GM19043 (cell line): ENCODE measurements around the gene EPHA4.

Experiments
- ATAC-seq: cut with Tn5 transposase; IDR thresholded peaks from one replicate; pipeline ENCODE4 v1.9.1; 2021; ENCODE audit warnings: low read depth; ENCODE audit not compliant: unreplicated experiment

The EPHA4 gene

DNA sequence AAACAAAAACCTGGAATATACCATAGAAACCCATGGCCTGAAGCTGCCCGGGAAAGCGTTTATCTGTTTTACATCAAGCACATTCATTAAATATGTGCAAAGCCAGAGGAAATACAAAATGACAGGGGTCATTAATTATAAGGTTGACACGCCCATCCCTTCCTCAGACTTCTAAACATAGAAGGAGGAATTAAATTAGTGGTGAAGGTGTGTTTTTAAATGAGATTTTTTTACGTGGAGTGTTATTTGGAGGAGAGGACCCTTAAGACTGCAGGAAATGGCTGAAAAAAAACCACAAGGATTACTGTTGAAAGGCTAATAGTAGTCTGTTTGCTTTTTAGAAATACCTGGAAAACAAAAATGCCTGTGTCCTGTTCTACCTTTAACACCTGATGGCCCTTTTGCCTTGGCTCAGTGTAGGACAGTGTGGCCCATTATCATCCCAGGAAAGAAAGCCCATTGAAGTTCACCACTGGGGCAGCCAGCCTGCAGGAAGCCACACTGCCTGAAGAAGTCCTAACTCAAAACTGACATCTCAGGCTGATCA is 123.2 kb downstream of the EPHA4 start:
- ATAC-seq = no peak

DNA sequence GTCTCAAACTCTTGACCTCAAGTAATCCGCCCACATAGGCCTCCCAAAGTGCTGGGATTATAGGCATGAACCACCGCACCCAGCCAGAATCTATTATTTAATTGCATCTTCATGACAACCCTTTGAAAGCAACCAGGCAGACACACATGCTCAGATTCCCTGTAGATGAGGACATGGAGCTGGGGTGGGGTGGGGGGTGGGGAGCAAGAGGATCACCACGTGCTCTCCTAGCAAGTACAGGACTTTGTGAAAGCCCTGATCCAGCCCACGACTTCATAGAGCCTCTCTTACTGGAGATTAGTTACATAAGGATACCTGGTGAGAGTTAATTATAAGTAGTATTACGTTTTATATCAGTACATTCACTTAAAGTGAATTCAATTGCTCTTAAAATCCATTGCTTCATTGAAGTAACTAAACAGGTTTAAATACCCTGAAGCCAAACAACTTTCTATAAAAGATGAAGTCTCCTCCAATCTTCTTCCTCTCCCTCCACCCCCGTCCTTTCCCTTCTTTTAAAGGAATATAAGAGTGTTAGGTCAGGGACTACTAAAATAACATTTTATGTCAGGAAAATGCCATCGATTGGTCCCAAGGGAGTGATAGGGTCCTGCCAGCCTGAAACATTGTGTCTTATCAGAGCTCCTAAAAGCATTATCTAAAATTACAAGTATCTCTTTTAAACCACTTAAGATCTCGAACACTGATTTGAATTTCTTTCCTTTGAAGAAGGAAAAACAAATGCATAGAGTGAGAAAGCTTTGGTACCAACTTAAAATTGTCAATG is 123.9 kb downstream of the EPHA4 start:
- no peak for ATAC-seq

DNA sequence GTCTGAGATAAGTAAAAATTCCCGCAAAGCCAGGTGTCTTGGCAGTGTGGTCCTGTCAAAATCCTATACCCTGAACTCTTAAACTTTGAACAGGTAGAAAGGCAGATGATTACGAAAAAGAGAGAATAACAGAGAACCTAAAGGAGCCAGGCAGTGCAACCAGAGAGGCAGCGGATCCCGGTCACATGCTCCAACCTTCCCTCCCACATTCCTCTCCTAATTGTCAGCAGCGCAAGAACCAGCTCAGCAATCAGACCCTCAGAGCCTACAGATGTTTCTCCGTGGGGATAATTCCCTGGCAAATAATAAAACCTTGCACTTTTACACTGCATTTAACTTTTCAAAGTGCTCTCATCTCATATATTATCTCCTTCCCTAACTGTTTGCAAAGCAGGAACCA is 124.8 kb downstream of the EPHA4 start:
- ATAC-seq = no peak

DNA sequence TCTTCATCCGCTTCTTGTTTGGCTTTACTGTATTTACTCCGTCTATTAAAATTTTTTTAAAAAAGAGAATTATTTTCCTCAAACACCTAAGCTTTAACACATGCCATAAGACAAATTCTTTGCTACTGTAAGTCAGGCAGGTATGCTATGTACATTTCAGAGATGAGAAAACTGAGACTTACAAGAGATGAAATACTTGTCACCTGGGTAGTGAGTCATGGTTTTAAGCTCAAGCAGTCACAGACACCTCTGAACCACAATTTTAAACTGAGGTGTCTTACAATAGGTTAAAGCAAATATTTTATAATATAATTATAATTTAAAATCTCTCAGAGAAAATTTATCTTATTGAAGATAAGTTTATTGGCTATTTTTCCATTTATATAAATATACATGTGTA is 126.0 kb downstream of the EPHA4 start:
- ATAC-seq = no peak

DNA sequence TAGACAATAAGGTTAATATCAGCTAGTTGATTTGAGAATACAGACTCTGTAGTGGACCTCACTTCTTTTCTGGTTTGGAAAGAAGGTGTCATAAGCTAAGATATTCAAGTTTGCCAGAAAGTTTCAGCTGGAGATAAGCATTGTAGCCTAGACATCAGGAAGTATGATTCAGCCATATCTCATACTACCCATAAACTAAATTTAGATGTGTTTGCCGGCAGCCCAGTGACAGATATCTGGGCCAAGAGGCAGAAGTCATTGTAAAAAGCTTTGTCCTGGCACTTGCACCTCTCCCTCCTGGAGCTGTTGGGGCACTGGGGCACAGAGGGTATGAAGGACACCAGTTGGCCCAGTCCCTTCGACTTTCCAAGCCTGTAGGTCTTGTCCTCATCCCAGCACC is 128.0 kb downstream of the EPHA4 start:
- no peak for ATAC-seq

DNA sequence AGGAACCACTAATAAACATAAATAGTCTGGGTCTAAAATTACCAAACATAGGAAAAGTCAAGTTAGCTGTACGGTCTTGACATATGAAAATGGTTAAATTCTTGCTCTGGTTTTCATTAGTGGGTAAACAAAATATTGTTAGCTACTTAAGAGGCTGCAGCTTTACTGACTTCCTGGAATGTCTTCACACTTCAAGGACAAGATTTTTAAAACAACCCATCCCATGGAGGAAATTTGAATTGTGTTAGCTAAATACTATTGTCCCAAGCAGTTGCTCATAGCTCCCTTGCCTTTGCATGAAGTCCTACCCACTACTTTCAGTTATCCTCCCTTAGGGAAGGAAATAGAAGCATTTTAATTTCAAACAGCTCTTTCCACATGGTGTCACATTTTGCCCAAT is 128.5 kb downstream of the EPHA4 start:
- ATAC-seq = no peak

DNA sequence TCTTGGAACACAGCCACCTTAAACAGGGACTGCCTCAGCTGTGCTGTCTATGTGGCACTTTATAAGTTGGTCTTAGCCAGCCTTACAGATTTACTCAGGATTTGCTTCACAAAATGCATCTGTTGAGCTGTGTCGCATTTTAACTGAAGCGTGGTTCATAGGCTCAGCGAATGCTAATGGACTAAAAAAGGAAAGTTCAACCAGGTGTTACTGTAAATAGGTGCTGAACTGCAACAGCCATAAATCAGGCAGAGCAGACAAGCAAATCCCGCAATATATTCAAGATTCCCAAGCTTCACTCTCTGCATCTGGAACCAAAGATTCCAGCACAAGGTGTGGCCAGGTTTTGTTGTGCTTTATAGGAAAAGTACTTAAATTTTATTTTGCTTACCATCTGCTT is 130.0 kb downstream of the EPHA4 start:
- ATAC-seq = no peak

DNA sequence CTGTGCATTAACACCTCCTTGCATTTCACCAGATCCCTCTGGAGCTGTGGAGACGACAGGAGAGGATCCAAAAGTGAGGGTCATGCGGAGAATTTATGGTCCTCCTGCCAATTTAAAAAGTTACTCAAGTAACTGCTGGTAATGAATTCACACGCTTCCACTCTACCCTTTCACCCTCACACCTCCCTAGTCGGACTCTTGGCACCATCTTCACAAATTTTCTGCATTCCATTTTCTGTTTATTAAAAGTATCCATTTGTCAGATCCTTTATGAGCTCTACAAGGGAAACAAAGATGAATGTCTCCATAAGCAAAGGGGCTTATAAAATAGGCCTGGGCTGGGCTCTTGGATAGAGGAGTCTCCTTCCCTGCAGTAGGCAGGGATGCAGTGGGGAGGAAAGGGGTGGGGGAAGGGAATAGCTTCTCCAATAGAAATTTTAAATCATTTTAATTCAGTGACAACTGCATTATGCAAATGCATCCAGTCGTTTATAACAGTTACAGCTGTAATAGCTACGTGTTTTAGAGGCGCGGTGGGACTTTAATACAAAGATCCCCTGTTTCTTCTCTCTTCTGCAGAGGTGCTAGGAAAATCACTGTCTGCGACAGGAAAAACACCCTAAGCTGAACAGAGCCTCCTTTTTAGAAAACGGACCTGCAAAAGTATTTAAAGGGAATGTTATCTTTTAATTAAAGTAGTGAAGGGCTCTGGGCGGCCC is 132.2 kb downstream of the EPHA4 start:
- ATAC-seq = no peak

DNA sequence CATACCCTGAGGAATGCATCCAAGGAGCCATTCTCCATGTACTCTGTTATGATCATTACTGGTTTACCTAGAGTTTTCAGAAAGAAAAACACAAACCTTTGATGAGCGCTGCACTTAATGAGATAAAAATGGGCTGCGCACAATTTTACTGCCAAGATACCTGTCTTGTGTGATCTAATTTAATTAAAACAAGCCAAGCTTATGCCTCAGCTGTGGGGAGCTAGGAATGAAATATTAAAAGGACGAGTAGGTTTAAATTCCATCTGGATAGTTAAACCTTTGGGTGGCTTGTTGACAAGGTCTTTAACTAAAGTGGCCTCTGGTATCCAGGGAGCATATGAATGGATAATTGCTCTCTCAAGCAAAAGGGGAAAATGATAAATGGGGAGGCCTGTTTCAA is 135.0 kb downstream of the EPHA4 start:
- no peak for ATAC-seq

DNA sequence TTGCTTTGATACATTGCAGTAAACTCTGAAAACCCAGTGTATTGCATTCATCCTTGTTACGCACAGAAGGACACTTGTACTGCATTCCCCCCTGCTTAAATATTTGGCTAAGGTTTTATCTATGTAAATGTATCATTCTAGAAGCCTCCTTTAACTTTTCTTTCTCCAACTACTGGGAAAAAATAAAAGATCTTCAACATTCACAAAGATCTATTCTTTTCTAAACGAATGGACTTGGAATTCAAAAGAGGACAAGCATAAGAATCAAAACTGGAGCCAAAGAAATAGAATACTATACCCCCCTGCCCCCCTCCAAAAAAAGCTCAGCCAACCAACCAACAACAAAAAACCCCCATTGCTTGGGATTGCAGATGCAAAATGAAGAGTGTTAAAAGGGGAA is 136.9 kb downstream of the EPHA4 start:
- ATAC-seq = no peak

DNA sequence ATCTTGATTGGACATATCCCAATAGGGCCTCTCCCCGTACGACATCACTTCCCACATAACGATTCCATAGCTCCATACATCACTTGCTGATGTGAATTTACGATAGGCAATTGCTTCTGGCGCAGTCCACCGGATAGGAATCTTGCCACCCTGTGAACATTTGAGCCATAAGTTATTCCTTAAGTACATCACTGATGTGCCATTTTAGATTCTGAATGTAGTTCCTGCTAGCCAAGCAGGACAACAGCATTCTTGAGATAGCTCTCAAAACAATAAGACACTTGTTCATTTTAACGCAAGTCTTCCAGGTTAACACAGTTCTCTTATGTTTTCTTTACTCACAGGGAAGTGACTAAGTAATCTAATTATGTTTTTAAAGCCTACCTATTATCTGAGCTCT is 138.0 kb downstream of the EPHA4 start:
- ATAC-seq = no peak

DNA sequence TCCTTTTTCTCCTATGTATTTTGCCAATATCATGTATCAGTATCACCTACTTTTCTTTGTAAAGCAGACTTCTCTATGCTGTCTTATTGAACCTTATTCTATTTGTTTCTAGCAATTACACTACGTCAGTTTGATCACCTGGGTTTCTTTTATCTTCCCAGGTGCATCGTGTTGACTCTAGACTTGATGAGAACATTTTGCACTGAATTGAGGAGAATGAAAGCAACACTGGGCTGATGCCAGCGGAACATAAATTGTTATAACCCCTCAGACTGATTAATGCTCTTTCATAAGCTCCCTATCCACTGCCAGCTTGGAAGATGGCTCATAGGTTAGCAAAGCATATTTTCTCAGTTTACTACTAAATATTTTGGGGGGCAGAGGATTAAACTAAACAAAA is 140.6 kb downstream of the EPHA4 start:
- ATAC-seq = no peak

DNA sequence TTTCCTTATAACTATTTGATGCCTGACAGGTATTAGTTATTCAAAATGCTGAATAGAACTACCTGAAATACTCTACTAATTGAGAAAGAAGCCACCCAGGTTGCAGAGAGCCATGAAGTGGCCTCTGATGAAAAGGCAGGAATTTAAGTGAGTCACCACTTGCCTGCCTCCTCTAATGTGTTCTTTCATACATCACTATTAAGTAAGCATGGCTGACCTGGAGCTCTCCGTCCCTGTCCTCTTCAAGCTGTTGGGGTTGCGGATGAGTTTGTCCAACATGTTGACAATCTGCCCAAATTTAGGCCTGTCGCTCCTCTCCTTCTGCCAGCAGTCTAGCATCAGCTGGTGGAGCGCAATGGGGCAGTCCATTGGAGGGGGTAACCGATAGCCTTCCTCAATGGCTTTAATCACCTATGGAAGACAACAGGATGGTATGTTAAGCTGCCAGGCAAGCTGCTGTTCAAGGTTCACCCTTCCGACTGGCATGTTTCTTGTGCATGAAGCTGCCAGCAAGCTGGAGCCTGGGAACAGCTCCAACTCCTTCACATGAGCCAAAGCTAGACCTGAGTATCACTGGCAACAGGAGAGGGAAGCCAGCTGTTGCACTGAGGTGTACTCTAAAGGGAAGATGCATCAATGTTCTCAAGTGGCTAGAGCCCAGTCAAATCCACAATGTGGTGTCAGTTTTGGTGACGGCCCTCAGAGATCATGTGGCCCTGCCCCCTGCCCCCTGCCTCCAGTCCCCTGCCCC is 142.2 kb downstream of the EPHA4 start:
- ATAC-seq = no peak

DNA sequence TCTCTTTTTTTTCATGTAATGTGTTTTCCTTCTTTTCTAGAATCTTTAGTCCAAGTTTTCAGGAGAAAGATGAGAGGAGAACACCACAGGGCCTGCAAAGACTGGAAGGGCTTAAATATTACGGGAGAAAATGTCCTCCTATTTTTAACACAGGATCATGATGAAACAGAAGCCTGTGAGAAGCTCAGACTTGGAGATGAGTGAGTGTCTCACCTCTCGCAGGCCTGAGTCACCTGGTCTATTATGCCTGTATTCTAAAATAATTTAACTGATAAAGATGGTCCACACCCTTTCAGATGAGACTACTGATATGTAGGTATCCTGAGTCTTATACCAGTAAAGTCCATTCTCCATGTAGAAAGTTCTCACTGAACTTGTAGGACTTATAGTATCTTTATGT is 143.2 kb downstream of the EPHA4 start:
- no peak for ATAC-seq

DNA sequence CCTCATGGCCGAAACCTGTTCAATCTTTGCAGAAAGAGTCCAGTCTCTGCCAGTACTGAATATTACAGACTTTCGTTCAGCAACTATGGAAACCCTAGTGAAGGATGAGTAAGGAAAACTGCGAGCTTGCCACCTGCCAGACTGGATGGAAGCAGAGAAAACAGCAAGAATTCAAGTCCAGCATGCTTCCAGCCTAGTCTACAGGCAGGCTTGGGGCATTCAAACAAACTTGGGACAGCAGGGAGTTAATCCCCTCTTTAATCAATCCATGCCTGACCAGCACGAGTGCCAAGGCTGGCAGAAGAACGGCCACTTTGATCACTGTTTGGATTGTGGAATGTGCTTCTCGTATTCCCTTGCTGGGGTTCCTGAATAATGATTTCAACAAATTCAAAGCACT is 145.2 kb downstream of the EPHA4 start:
- no peak for ATAC-seq

DNA sequence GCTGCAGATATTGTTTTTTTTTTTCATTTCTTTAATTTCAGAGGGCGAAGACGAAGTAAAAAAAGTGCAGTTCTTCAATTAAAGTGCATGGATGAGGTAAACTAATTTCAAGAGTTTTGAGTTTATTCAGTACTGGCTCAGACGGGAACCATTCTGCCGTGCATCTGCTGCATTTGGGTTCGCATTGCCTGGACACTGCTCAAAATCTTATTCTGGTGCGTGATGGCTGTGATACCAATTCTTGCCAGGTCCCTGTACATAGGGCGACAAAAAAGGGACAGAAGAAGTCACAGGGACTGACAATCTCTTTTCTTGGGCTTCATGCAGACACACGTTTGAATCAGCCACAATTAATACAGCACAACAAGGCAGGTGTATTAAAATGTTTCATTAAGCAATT is 146.2 kb downstream of the EPHA4 start:
- ATAC-seq = no peak

DNA sequence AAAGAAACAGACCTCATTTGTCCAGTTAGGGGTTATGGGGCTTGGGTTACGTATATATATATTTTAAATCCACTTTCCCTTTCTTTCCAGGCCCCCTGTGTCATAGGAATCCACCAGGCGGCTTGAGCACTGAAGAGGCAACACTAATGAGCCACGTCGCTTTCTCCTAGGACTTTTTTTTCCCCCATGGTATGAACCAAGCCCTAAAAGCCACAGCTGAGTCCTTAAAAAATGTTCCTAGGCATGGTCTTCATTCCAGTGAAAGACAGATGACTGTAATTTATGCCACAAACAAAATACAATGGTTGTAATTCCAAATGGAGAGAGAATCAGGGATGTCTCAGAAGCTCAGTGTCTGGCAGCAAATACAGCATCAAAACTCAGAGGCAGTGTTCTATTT is 146.8 kb downstream of the EPHA4 start:
- ATAC-seq = no peak

DNA sequence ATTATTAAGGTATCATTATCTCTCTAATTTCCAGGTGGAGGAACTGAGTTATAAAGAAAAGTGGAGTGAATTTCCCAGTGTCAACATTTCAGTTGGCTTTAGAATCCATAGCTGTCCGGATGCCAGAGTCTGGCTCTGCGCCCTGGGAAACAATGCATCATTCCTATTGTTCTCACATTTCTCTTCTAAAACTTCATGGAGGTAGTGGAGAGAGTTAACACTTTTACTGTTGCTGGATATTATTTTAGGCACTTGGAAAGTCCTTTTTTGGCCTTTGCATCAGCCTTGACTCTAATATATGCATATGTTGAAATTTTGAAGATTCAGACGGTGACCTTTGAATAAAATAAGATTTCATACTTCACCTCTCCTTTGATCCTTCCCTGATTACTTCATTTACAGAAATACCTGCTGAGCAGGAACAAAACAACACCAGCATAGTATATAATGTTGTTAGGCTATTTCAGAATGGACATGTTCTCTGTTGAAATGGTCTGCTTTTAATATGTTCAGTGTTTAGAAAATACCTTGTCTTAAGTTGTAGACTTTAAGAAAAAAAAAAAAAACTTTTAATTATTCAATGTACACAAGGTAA is 148.8 kb downstream of the EPHA4 start:
- no peak for ATAC-seq

DNA sequence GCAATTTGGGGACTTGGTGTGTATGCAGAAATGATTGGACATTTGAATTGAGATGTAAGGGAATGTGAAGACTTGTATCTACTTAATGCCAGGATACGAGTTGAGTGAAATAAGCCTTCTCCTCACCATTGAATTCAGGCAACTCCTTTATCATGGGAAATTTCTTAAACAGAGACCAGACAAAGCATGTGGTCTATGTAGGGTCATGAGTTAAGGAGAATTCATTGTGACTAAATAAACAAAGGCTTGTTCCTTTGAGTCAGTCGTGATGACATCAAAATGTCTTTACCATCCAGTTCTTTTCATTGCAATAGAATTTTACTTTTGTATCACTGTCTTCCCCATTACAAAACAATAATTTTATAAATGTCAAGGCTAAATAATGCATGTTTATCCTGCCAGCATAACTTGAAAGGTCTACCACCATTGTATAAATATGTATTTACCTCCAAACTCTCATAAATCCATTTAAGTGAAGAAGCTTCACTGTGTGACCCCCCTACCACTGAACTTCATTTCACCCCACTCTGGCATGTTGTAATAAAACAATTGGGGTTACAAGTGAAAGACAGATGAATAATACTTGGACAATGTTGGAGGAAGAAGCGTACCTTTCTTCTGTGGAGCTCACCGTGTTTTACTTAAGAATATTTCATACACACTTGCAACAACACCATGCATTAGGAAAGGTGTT is 149.4 kb downstream of the EPHA4 start:
- no peak for ATAC-seq

DNA sequence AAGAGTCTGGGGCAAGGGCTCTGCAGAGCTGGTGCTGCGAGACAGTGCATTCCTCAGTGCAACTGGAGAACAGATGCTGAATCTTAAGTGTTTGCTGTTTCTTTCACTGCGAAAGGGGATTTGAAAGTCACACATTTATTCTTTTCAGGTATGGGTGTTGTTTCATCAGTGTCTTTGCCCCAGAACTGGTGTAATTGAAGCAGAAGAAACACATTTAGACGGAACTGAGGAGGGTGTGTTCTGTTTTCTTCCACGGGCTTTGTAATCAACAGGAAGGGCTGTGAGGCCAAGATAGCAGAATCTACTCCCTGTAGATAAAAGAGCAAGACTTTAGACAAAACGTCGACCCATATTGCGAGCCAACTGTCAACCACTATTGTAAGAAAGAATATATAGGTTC is 151.9 kb downstream of the EPHA4 start:
- no peak for ATAC-seq
